Peyer's patch (tissue), 4 donors: ENCODE measurements around the gene GPR25. TPM values are rescaled to one million over a fixed set of nuclear protein-coding genes. Genes with fewer than 3 reads are reported as not detected.
A peak's percentile ranks its signal among the peaks of the same experiment; 100 is the strongest.

ENCODE experiments used
- DNase-seq, 3 donors: peaks; one replicate each; pipeline ENCODE4 v3.0.0-alpha.2; 2017 to 2019
- H3K27ac ChIP-seq, 4 donors: fragments of 200-600 bp; sonication (generic); one replicate each; pipeline ENCODE4 v1.5.1; 2016 to 2019
- H3K27me3 ChIP-seq, 2 donors: fragments of 200-600 bp; sonication (generic); one replicate each; pipeline ENCODE4 v1.5.1; 2019
- H3K36me3 ChIP-seq, 3 donors: fragments of 200-600 bp; sonication (generic); one replicate each; pipeline ENCODE4 v1.5.1; 2016 to 2019
- H3K4me1 ChIP-seq, 4 donors: fragments of 200-600 bp; sonication (generic); one replicate each; pipeline ENCODE4 v1.5.1; 2016 to 2019
- H3K4me3 ChIP-seq, 4 donors: fragments of 200-600 bp; sonication (generic); 1 replicate in 3 of 4; 2 replicates in 1 of 4; pipeline ENCODE4 v1.5.1; 2016 to 2019; ENCODE audit warnings: mild to moderate bottlenecking in 1 of 4
- H3K9me3 ChIP-seq, 4 donors: fragments of 200-600 bp; sonication (generic); one replicate each; pipeline ENCODE4 v1.5.1; 2016 to 2019; ENCODE audit warnings: mild to moderate bottlenecking in 1 of 4
- CTCF ChIP-seq, 6 experiments: fragments of 450-650 bp in 4 of 6; fragments of 200-600 bp in 2 of 6; sonication (generic) in 1 of 6; IDR thresholded peaks; one replicate each; pipeline ENCODE4 v1.5.1; 2017 to 2019; ENCODE audit warnings: antibody characterized with exemption in 6 of 6, mild to moderate bottlenecking in 3 of 6, moderate library complexity in 1 of 6
- POLR2A ChIP-seq, 2 donors: fragments of 450-650 bp; IDR thresholded peaks; one replicate each; pipeline ENCODE4 v1.5.1; 2017; ENCODE audit warnings: antibody characterized with exemption in 2 of 2, mild to moderate bottlenecking in 2 of 2, moderate library complexity in 2 of 2
- total RNA-seq, 4 donors: library from RNA; depleted of rRNA; stranded (reverse); fragments of >200 nt; gene quantifications; one replicate each; pipeline ENCODE4 v1.1.0, GENCODE V29; 2016

The GPR25 gene
- total RNA-seq, 4 donors from 2014 or later, result not detected

- peak overlapping the region in 1 of 4 donors; percentile 4 for H3K4me3 ChIP-seq
- DNase-seq, result peak; percentile 53 to 90 (median 82)
- TF ChIP-seq POLR2A (IDR thresholded peaks at IDR 0.05) (no peak), CTCF (IDR thresholded peaks at IDR 0.05) (no peak)
These were observed 15.6 kb downstream of the GPR25 start for GRCh38 chr1:200888349-200888838.

GRCh38 chr1:200889571-200889970 lies 16.8 kb downstream of the GPR25 start:
- Histone ChIP-seq H3K27me3 (no peaks in the 10 kb centered on the region), H3K4me3 (no peak overlapping the region), H3K9me3 (no peaks in the 10 kb centered on the region), H3K27ac (no peak overlapping the region), H3K36me3 (no peaks in the 10 kb centered on the region), H3K4me1 (peaks cover 0 to 9% (median 6%) of the 10 kb centered on the region in 4 donors)
- peak in 1 of 3 donors; percentile 19 for DNase-seq
- no peak for TF ChIP-seq POLR2A (IDR thresholded peaks at IDR 0.05)
- TF ChIP-seq CTCF (IDR thresholded peaks at IDR 0.05), result no peak

More at GRCh38 chr1:200888349-200888838, 15.6 kb downstream of the GPR25 start:
- Histone ChIP-seq H3K27me3 (no peaks in the 10 kb centered on the region), H3K4me1 (peaks cover 0 to 9% (median 6%) of the 10 kb centered on the region in 4 donors), H3K9me3 (no peaks in the 10 kb centered on the region), H3K36me3 (no peaks in the 10 kb centered on the region), H3K27ac (peak overlapping the region in 3 of 4 donors; percentile 27 to 62 (median 34))

- peaks cover 0 to 9% (median 6%) of the 10 kb centered on the region in 4 donors for H3K4me1 ChIP-seq
- H3K27ac ChIP-seq, result no peak overlapping the region
- no peaks in the 10 kb centered on the region for H3K27me3 ChIP-seq
- H3K9me3 ChIP-seq, result no peaks in the 10 kb centered on the region
- peak in 1 of 3 donors; percentile 43 for DNase-seq
- H3K36me3 ChIP-seq, result no peaks in the 10 kb centered on the region
- TF ChIP-seq POLR2A (IDR thresholded peaks at IDR 0.05) (no peak), CTCF (IDR thresholded peaks at IDR 0.05) (no peak)
- no peak overlapping the region for H3K4me3 ChIP-seq
These were observed 17.2 kb downstream of the GPR25 start for GRCh38 chr1:200890027-200890426.

- H3K27ac ChIP-seq, result peak overlapping the region; percentile 61 to 89 (median 76)
- TF ChIP-seq POLR2A (IDR thresholded peaks at IDR 0.05) (peak; percentile 22), CTCF (IDR thresholded peaks at IDR 0.05) (peak in 4 of 6 experiments; percentile 36 to 70 (median 56))
- peak in 2 of 3 donors; percentile 72 to 83 for DNase-seq
- H3K4me3 ChIP-seq, result peak overlapping the region; percentile 33 to 76 (median 60)
- H3K9me3 ChIP-seq, result no peaks in the 10 kb centered on the region
- H3K36me3 ChIP-seq, result no peaks in the 10 kb centered on the region
- peaks cover 0 to 9% (median 6%) of the 10 kb centered on the region in 4 donors for H3K4me1 ChIP-seq
- H3K27me3 ChIP-seq, result no peaks in the 10 kb centered on the region
These were observed 18.3 kb downstream of the GPR25 start for GRCh38 chr1:200890818-200891773.

- H3K36me3 ChIP-seq, result no peaks in the 10 kb centered on the region
- H3K27me3 ChIP-seq, result no peaks in the 10 kb centered on the region
- peaks cover 0 to 9% (median 6%) of the 10 kb centered on the region in 4 donors for H3K4me1 ChIP-seq
- peak in 2 of 3 donors; percentile 63 to 67 for DNase-seq
- H3K4me3 ChIP-seq, result peak overlapping the region; percentile 33 to 76 (median 60)
- no peak for TF ChIP-seq CTCF (IDR thresholded peaks at IDR 0.05)
- no peak for TF ChIP-seq POLR2A (IDR thresholded peaks at IDR 0.05)
- H3K27ac ChIP-seq, result peak overlapping the region in 3 of 4 donors; percentile 75 to 89 (median 76)
- no peaks in the 10 kb centered on the region for H3K9me3 ChIP-seq
These were observed 19.0 kb downstream of the GPR25 start for GRCh38 chr1:200891774-200892157.
